ENCODE measurements around the gene CLINT1. TPM values are rescaled to one million over a fixed set of nuclear protein-coding genes. Genes with fewer than 3 reads are reported as not detected.
"Not testable (repeated sequence)": the region's sequence is repeated elsewhere in the genome, so short reads cannot be mapped to it uniquely, and the experiment has no call there.

Gene CLINT1
- total and polyA plus RNA-seq, 3 donors from 2014 or later: 45.4 to 93.7 (median 84.9) TPM

DNA sequence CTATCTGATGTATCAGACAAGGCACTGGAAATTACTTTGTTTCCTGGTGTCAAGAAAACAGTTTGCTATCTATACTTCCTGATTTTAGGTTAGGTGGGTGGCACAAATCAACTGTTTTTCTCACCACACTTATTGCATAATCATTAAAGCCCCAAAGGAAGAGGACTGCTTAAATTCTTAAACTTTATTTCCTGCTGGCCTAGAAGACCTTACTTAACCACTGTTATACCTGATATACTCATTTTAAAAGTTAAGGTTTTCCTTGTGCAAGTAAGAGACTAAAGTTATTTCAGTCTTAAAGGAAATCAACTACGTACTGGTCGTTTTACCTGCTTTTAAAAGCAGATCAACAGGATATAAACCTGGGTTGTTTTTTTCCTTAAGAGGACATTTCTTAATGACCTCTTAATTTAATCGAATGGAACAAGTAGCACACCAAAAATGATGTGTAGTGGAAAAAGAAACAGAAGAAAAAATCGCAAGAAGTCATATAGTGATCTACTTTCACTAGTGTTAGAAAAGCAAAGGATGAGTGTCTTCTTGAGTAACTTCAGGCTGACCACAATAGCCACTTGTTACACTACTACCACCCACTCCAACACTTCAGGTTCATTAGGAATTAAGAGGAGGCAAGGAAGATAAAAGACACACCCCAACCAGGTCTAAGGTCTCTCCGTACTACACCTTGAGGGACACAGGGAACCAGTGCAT, 974 bp downstream of the CLINT1 start:
- Histone ChIP-seq H3K27ac (peak overlapping the region; percentile 86 to 87), H3K27me3 (no peaks in the 10 kb centered on the region), H3K4me3 (peak overlapping the region; percentile 94 to 96), H3K36me3 (ENCODE audit: low read depth, missing control alignments) (no peaks in the 10 kb centered on the region), H3K4me1 (peaks cover 12% of the 10 kb centered on the region), H3K9me3 (no peaks in the 10 kb centered on the region)
- DNase-seq: no peak
- WGBS, 2 donors: 1 to 3% methylated on average over 5 of the region's 5 CpGs
- TF ChIP-seq, protein P1, sequence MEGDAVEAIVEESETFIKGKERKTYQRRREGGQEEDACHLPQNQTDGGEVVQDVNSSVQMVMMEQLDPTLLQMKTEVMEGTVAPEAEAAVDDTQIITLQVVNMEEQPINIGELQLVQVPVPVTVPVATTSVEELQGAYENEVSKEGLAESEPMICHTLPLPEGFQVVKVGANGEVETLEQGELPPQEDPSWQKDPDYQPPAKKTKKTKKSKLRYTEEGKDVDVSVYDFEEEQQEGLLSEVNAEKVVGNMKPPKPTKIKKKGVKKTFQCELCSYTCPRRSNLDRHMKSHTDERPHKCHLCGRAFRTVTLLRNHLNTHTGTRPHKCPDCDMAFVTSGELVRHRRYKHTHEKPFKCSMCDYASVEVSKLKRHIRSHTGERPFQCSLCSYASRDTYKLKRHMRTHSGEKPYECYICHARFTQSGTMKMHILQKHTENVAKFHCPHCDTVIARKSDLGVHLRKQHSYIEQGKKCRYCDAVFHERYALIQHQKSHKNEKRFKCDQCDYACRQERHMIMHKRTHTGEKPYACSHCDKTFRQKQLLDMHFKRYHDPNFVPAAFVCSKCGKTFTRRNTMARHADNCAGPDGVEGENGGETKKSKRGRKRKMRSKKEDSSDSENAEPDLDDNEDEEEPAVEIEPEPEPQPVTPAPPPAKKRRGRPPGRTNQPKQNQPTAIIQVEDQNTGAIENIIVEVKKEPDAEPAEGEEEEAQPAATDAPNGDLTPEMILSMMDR (IDR thresholded peaks at IDR 0.05): no peak
- TF ChIP-seq POLR2A (IDR thresholded peaks at IDR 0.05): no peak
- intact Hi-C loops (cut with DNase I; ENCODE audit: low total_unique reads): no loop called here

DNA sequence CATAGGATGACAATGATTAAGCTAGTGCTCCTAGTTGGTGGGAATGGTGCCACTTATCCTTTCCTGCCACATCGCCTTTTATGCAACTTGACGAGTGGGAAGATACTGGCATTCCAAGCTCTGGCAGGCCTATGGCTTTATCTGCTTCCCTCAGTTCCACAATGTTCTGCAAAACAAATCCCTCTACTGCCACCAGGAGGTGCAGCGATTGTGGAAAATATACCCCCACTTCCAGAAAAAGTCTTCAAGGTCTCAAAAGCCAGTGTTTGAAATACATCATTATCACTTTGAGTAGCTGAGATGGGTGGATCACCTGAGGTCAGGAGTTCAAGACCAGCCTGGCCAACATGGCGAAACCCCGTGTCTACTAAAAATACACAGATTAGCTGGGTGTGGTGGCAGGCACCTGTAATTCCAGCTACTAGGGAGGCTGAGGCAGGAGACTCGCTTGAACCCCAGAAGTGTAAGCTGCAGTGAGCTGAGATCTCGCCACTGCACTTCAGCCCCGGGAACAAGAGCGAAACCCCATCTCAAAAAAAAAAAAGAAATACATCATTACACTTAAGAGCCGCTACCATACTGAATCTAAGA, 3.4 kb downstream of the CLINT1 start:
- TF ChIP-seq POLR2A (IDR thresholded peaks at IDR 0.05): no peak
- TF ChIP-seq, protein P1 (IDR thresholded peaks at IDR 0.05): peak; percentile 59 to 72 (median 62)
- Histone ChIP-seq H3K4me1 (peaks cover 12% of the 10 kb centered on the region), H3K27me3 (no peaks in the 10 kb centered on the region), H3K27ac (no peak overlapping the region), H3K9me3 (no peaks in the 10 kb centered on the region), H3K4me3 (no peak overlapping the region), H3K36me3 (ENCODE audit: low read depth, missing control alignments) (no peaks in the 10 kb centered on the region)
- intact Hi-C loops (cut with DNase I; ENCODE audit: low total_unique reads): no loop called here
- peak; percentile 72 for DNase-seq
- 57 to 72% methylated on average over 10 of the region's 10 CpGs for WGBS, 2 donors

DNA sequence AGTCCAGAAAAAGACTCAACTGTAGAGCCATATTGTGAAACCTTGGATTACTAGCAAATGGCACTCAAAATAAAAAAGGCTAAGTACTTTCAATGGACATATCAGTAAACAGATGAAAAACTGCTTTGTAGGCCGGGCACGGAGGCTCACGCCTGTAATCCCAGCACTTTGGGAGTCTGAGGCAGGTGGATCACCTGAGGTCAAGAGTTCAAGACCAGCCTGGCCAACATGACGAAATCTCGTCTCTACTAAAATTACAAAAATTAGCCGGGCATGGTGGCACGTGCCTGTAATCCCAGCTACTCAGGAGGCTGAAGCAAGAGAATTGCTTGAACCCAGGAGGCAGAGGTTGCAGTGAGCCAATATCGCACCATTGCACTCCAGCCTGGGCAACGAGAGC, 5.6 kb downstream of the CLINT1 start:
- H3K4me3 ChIP-seq; H3K27ac ChIP-seq; H3K36me3 ChIP-seq (ENCODE audit: low read depth, missing control alignments); DNase-seq; H3K27me3 ChIP-seq; H3K9me3 ChIP-seq; intact Hi-C loops (cut with DNase I; ENCODE audit: low total_unique reads): not testable (repeated sequence)
- WGBS, 2 donors: 94% methylated on average over 9 of the region's 9 CpGs
- H3K4me1 ChIP-seq: peaks cover 12% of the 10 kb centered on the region

DNA sequence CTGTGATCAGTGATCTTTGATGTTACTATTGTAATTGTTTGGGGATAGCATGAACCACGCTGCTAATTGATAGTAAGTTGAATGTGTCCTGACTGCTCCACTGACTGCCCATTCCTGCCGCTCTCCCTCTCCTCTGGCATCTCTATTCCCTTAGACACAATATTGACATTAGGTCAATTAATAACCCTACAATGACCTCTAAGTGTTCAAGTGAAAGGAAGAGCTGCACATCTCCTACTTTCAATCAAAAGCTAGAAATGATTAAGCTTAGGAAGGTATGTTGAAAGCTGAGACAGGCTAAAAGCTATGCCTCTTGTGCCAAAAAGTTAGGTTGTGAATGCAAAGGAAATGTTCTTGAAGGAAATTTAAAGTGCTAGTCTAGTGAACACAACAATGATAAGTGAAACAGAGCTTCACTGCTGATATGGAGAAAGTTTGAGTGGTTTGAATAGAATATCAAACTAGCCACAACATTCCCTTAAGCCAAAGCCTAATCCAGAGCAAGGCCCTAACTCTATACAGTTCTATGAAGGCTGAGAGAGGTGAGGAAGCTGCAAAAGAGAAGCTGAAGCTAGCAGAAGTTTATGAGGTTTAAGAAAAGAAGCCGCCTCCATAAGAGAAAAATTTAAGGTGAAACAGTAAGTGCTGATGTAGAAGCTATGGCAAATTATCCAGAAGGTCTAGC, 12.9 kb downstream of the CLINT1 start:
- Histone ChIP-seq H3K4me1 (no peaks in the 10 kb centered on the region), H3K36me3 (ENCODE audit: low read depth, missing control alignments) (no peaks in the 10 kb centered on the region), H3K4me3 (no peak overlapping the region), H3K27me3 (no peaks in the 10 kb centered on the region), H3K9me3 (no peaks in the 10 kb centered on the region), H3K27ac (no peak overlapping the region)
- intact Hi-C loops (cut with DNase I; ENCODE audit: low total_unique reads): no loop called here
- no peak for DNase-seq
- TF ChIP-seq POLR2A (IDR thresholded peaks at IDR 0.05): no peak
- TF ChIP-seq, protein P1 (IDR thresholded peaks at IDR 0.05): no peak
- 95 to 97% methylated on average over 3 of the region's 3 CpGs for WGBS, 2 donors

DNA sequence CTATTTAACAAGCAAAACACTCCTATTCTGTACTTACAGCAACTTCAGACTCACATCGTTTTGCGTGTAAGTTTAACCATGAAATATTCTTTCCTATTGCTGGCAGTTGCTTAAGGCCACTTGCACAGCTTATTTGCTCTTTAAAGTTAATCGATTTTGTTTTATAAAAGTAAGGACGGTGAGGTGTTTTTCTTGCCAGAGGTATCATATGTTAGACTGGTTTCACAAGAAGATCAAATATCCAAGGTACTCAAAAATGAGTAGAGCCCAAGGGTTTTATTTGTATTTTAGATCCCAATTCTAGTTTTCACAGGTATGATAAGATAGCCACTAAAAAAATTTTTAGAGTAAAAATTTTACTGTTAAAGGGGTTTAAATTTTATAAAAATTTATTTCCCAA, 16.2 kb downstream of the CLINT1 start:
- TF ChIP-seq POLR2A (IDR thresholded peaks at IDR 0.05): no peak
- TF ChIP-seq, protein P1 (IDR thresholded peaks at IDR 0.05): no peak
- Histone ChIP-seq H3K36me3 (ENCODE audit: low read depth, missing control alignments) (no peaks in the 10 kb centered on the region), H3K4me1 (no peaks in the 10 kb centered on the region), H3K27ac (no peak overlapping the region), H3K4me3 (no peak overlapping the region), H3K9me3 (no peaks in the 10 kb centered on the region), H3K27me3 (no peaks in the 10 kb centered on the region)
- DNase-seq: no peak
- WGBS, 2 donors: 87 to 93% methylated on average over 4 of the region's 4 CpGs
- intact Hi-C loops (cut with DNase I; ENCODE audit: low total_unique reads): no loop called here
